GM18868 (cell line): ENCODE results near the gene CLK3.
A peak's percentile ranks its signal among the peaks of the same experiment; 100 is the strongest.

ENCODE experiments used
- ATAC-seq: cut with Tn5 transposase; IDR thresholded peaks from one replicate; pipeline ENCODE4 v1.9.1; 2021; ENCODE audit warnings: mild to moderate bottlenecking, moderate library complexity; ENCODE audit not compliant: unreplicated experiment

CLK3 gene

GRCh38 chr15:74603026-74603788 lies 12.4 kb upstream of the CLK3 start:
- ATAC-seq, result no peak

GRCh38 chr15:74603789-74604705 lies 11.6 kb upstream of the CLK3 start:
- ATAC-seq, result no peak

GRCh38 chr15:74604983-74605794 lies 10.4 kb upstream of the CLK3 start:
- no peak for ATAC-seq

GRCh38 chr15:74605795-74606150 lies 9.9 kb upstream of the CLK3 start:
- ATAC-seq, result no peak

GRCh38 chr15:74608786-74609185 lies 6.8 kb upstream of the CLK3 start:
- no peak for ATAC-seq

- ATAC-seq, result no peak
Measured at GRCh38 chr15:74609938-74610301, 5.7 kb upstream of the CLK3 start.

GRCh38 chr15:74610302-74610951 lies 5.2 kb upstream of the CLK3 start:
- no peak for ATAC-seq

GRCh38 chr15:74611341-74611740 lies 4.3 kb upstream of the CLK3 start:
- ATAC-seq, result no peak

GRCh38 chr15:74611834-74612233 lies 3.8 kb upstream of the CLK3 start:
- ATAC-seq, result no peak

- no peak for ATAC-seq
Measured at GRCh38 chr15:74612677-74613076, 3.0 kb upstream of the CLK3 start.

- no peak for ATAC-seq
Measured at GRCh38 chr15:74613089-74613952, 2.3 kb upstream of the CLK3 start.

- no peak for ATAC-seq
Measured at GRCh38 chr15:74613953-74614743, 1.5 kb upstream of the CLK3 start.

- peak; percentile 38 for ATAC-seq
Measured at GRCh38 chr15:74614744-74615507, 710 bp upstream of the CLK3 start.

GRCh38 chr15:74616366-74616939 lies 817 bp downstream of the CLK3 start:
- ATAC-seq, result no peak

- ATAC-seq, result no peak
Measured at GRCh38 chr15:74616996-74617395, 1.4 kb downstream of the CLK3 start.

- ATAC-seq, result no peak
Measured at GRCh38 chr15:74618841-74619596, 3.4 kb downstream of the CLK3 start.

- no peak for ATAC-seq
Measured at GRCh38 chr15:74619916-74620635, 4.4 kb downstream of the CLK3 start.
